Right lobe of liver (tissue), 6 donors: ENCODE results near the gene ARL4A. TPM values are rescaled to one million over a fixed set of nuclear protein-coding genes. Genes with fewer than 3 reads are reported as not detected.
A peak's percentile ranks its signal among the peaks of the same experiment; 100 is the strongest.

Source experiments
- ATAC-seq, 4 donors: fragments of 200-7000 bp; cut with Tn5 transposase; one replicate each; pipeline ENCODE4 v1.9.1; 2020; ENCODE audit warnings: mild to moderate bottlenecking in 4 of 4, moderate library complexity in 4 of 4
- DNase-seq, 3 donors: peaks; one replicate each; pipeline ENCODE4 v3.0.0-alpha.2; 2020
- H3K27ac ChIP-seq, 3 donors: fragments of 200-600 bp; one replicate each; pipeline ENCODE4 v1.8.0; 2022
- H3K27me3 ChIP-seq, 2 donors: fragments of 200-600 bp; one replicate each; pipeline ENCODE4 v1.8.0; 2022
- H3K36me3 ChIP-seq, 4 donors: fragments of 200-600 bp; sonication (generic) in 1 of 4; one replicate each; pipeline versions ENCODE4 v1.5.1 to v1.8.0; 2017 to 2022; ENCODE audit warnings: control low read depth in 1 of 4
- H3K4me1 ChIP-seq, 4 donors: fragments of 200-600 bp; sonication (generic) in 1 of 4; one replicate each; pipeline versions ENCODE4 v1.5.1 to v1.8.0; 2017 to 2022; ENCODE audit warnings: control low read depth in 1 of 4
- H3K4me3 ChIP-seq, 3 donors: fragments of 200-600 bp; one replicate each; pipeline ENCODE4 v1.8.0; 2022
- H3K9me3 ChIP-seq, 4 donors: fragments of 200-600 bp; sonication (generic) in 1 of 4; one replicate each; pipeline versions ENCODE4 v1.5.1 to v1.8.0; 2017 to 2022; ENCODE audit warnings: control low read depth in 1 of 4
- POLR2A ChIP-seq: fragments of 450-650 bp; IDR thresholded peaks from one replicate; pipeline ENCODE4 v1.6.1; 2017; ENCODE audit warnings: antibody characterized with exemption, mild to moderate bottlenecking
- WGBS: methylation state at CpG from one replicate; pipeline ENCODE4 v1.1.6; 2018; ENCODE audit warnings: low coverage, low lambda C conversion rate; ENCODE audit not compliant: insufficient coverage; ENCODE audit errors: missing lambda C conversion rate; 5-methylcytosine and 5-hydroxymethylcytosine counted together
- intact Hi-C, 2 donors: fragments of 100-400 bp; cut with DNase I; formaldehyde crosslinking; loops; one replicate each; pipeline versions ENCODE4 v1.11.2 to v1.14.1; 2022
- total RNA-seq, 6 experiments: library from RNA; depleted of rRNA in 2 of 6; stranded (reverse); fragments of >200 nt in 2 of 6; fragmentation: NEBNext Ultra II Directional in 3 of 6; extraction: Animal tissue kit (Norgen Biotek cat#: 25700) in 3 of 6; gene quantifications; one replicate each; pipeline versions ENCODE4 v1.1.0 to v1.2.4, GENCODE V29; 2016 to 2023
- TF ChIP-seq, protein P1 (sequence below), 4 donors: fragments of 200-600 bp in 3 of 4; fragments of 450-650 bp in 1 of 4; IDR thresholded peaks; one replicate each; pipeline versions ENCODE4 v1.5.1 to v1.8.0; 2016 to 2022; ENCODE audit warnings: antibody characterized with exemption in 4 of 4, mild to moderate bottlenecking in 2 of 4
- donor health status: DM: no; HTN: yes; CAD: no.
- donor health status: DM: no; HTN: no; CAD: no.
- donor health status: DM: no; HTN: no; CAD: no.
- donor health status: DM: no; HTN: yes; CAD: no.
- donor health status: DM: no; HTN: yes; CAD: no.

The ARL4A gene
- total RNA-seq, 6 experiments from 2014 or later: 4.4 to 19.2 (median 8.3) TPM

GRCh38 chr7:12726908-12727307 is 39.5 kb downstream of the ARL4A start:
- 71% methylated on average over 2 of the region's 2 CpGs for WGBS
- no peak overlapping the region for H3K4me3 ChIP-seq
- intact Hi-C loops: no loop called here
- DNase-seq (no peak), ATAC-seq (no peak)
- no peak for TF ChIP-seq POLR2A
- TF ChIP-seq, protein P1, sequence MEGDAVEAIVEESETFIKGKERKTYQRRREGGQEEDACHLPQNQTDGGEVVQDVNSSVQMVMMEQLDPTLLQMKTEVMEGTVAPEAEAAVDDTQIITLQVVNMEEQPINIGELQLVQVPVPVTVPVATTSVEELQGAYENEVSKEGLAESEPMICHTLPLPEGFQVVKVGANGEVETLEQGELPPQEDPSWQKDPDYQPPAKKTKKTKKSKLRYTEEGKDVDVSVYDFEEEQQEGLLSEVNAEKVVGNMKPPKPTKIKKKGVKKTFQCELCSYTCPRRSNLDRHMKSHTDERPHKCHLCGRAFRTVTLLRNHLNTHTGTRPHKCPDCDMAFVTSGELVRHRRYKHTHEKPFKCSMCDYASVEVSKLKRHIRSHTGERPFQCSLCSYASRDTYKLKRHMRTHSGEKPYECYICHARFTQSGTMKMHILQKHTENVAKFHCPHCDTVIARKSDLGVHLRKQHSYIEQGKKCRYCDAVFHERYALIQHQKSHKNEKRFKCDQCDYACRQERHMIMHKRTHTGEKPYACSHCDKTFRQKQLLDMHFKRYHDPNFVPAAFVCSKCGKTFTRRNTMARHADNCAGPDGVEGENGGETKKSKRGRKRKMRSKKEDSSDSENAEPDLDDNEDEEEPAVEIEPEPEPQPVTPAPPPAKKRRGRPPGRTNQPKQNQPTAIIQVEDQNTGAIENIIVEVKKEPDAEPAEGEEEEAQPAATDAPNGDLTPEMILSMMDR (IDR thresholded peaks at IDR 0.05): no peak
- H3K36me3 ChIP-seq: no peaks in the 10 kb centered on the region
- H3K4me1 ChIP-seq: no peaks in the 10 kb centered on the region
- no peaks in the 10 kb centered on the region for H3K27me3 ChIP-seq
- no peaks in the 10 kb centered on the region for H3K9me3 ChIP-seq
- H3K27ac ChIP-seq: no peak overlapping the region

GRCh38 chr7:12727455-12728191 is 40.2 kb downstream of the ARL4A start:
- intact Hi-C loops: no loop called here
- ATAC-seq: no peak

GRCh38 chr7:12728192-12728538 is 40.7 kb downstream of the ARL4A start:
- TF ChIP-seq, protein P1 (IDR thresholded peaks at IDR 0.05): no peak
- no peak for TF ChIP-seq POLR2A
- DNase-seq: no peak
- 74% methylated on average over 2 of the region's 2 CpGs for WGBS

More at GRCh38 chr7:12727455-12728191, 40.2 kb downstream of the ARL4A start:
- WGBS: 65% methylated on average over 8 of the region's 8 CpGs
- H3K27me3 ChIP-seq: no peaks in the 10 kb centered on the region
- H3K4me1 ChIP-seq: no peaks in the 10 kb centered on the region
- H3K36me3 ChIP-seq: no peaks in the 10 kb centered on the region
- H3K4me3 ChIP-seq: no peak overlapping the region
- H3K27ac ChIP-seq: no peak overlapping the region
- no peak for DNase-seq
- TF ChIP-seq, protein P1 (IDR thresholded peaks at IDR 0.05): no peak
- TF ChIP-seq POLR2A: no peak
- H3K9me3 ChIP-seq: no peaks in the 10 kb centered on the region

GRCh38 chr7:12729112-12729511 is 41.7 kb downstream of the ARL4A start:
- peak; percentile 57 to 75 (median 70) for ATAC-seq
- no peak overlapping the region for H3K27ac ChIP-seq
- 34% methylated on average over 7 of the region's 7 CpGs for WGBS
- H3K27me3 ChIP-seq: no peaks in the 10 kb centered on the region
- H3K36me3 ChIP-seq: no peaks in the 10 kb centered on the region
- no peak overlapping the region for H3K4me3 ChIP-seq
- peak; percentile 58 to 76 (median 62) for DNase-seq
- TF ChIP-seq, protein P1 (IDR thresholded peaks at IDR 0.05): no peak
- TF ChIP-seq POLR2A: no peak
- no peaks in the 10 kb centered on the region for H3K4me1 ChIP-seq
- no peaks in the 10 kb centered on the region for H3K9me3 ChIP-seq
- intact Hi-C loops: no loop called here

More at GRCh38 chr7:12728192-12728538, 40.7 kb downstream of the ARL4A start:
- Histone ChIP-seq H3K4me1 (no peaks in the 10 kb centered on the region), H3K9me3 (no peaks in the 10 kb centered on the region), H3K27me3 (no peaks in the 10 kb centered on the region), H3K27ac (no peak overlapping the region), H3K36me3 (no peaks in the 10 kb centered on the region), H3K4me3 (no peak overlapping the region)
- ATAC-seq: peak in 3 of 4 donors; percentile 27 to 65 (median 52)
- intact Hi-C loops: no loop called here
